KMS-11 (cell line): ENCODE measurements around the gene ELAVL1.

Source experiments
- H2AFZ ChIP-seq: fragments of 200-600 bp; sonication (generic); 2 replicates; pipeline ENCODE4 v1.6.1; 2016; ENCODE audit warnings: antibody characterized with exemption, mixed run types, low read depth
- H3K27ac ChIP-seq: fragments of 200-600 bp; sonication (generic); 2 replicates; pipeline ENCODE4 v1.6.1; 2016; ENCODE audit warnings: mild to moderate bottlenecking, mixed run types
- H3K27me3 ChIP-seq: fragments of 200-600 bp; sonication (generic); 2 replicates; pipeline ENCODE4 v1.6.1; 2017; ENCODE audit warnings: mild to moderate bottlenecking, low read depth, mixed run types, moderate library complexity; ENCODE audit not compliant: insufficient read depth
- H3K36me3 ChIP-seq: fragments of 200-600 bp; sonication (generic); 2 replicates; pipeline ENCODE4 v1.6.1; 2017; ENCODE audit warnings: mild to moderate bottlenecking, mixed run types; ENCODE audit not compliant: insufficient read depth
- H3K4me1 ChIP-seq: fragments of 200-600 bp; sonication (generic); 2 replicates; pipeline ENCODE4 v1.6.1; 2016; ENCODE audit warnings: mild to moderate bottlenecking, low read depth, mixed run types; ENCODE audit not compliant: poor library complexity, severe bottlenecking
- H3K4me2 ChIP-seq: fragments of 200-600 bp; sonication (generic); 2 replicates; pipeline ENCODE4 v1.7.0; 2016; ENCODE audit warnings: mild to moderate bottlenecking, mixed run types
- H3K4me3 ChIP-seq: fragments of 200-600 bp; sonication (generic); IDR thresholded peaks from 2 replicates; pipeline ENCODE4 v1.6.1; 2017; ENCODE audit warnings: low read depth, low read length, mixed read lengths; ENCODE audit not compliant: insufficient read depth
- H3K79me2 ChIP-seq: fragments of 200-600 bp; sonication (generic); 2 replicates; pipeline ENCODE4 v1.6.1; 2016; ENCODE audit warnings: low read depth, mixed run types; ENCODE audit not compliant: insufficient read depth
- H3K9ac ChIP-seq: fragments of 200-600 bp; sonication (generic); 2 replicates; pipeline ENCODE4 v1.6.1; 2016; ENCODE audit warnings: mild to moderate bottlenecking, mixed run types
- H4K20me1 ChIP-seq: fragments of 200-600 bp; sonication (generic); 2 replicates; pipeline ENCODE4 v1.6.1; 2016; ENCODE audit warnings: mild to moderate bottlenecking, mixed run types; ENCODE audit not compliant: insufficient read depth
- CTCF ChIP-seq: fragments of 200-600 bp; sonication (generic); conservative IDR thresholded peaks from 2 replicates; pipeline ENCODE4 v1.6.1; 2017; ENCODE audit warnings: low read depth, mild to moderate bottlenecking, antibody characterized with exemption, low read length, moderate library complexity, mixed read lengths

ELAVL1 gene

GRCh38 chr19:8017808-8018207 lies 12.4 kb upstream of the ELAVL1 start:
- no peaks in the 10 kb centered on the region for H3K4me1 ChIP-seq
- H3K4me3 ChIP-seq: no peak overlapping the region
- H3K9ac ChIP-seq: no peak overlapping the region
- H3K27ac ChIP-seq: no peak overlapping the region
- no peaks in the 10 kb centered on the region for H3K36me3 ChIP-seq
- H2AFZ ChIP-seq: no peak overlapping the region
- no peaks in the 10 kb centered on the region for H3K79me2 ChIP-seq
- H3K4me2 ChIP-seq: no peak overlapping the region
- no peaks in the 10 kb centered on the region for H4K20me1 ChIP-seq
- no peak for TF ChIP-seq CTCF
- no peaks in the 10 kb centered on the region for H3K27me3 ChIP-seq

GRCh38 chr19:8004723-8005513 lies 523 bp downstream of the ELAVL1 start:
- no peak for TF ChIP-seq CTCF
- H3K4me1 ChIP-seq: peaks cover 13% of the 10 kb centered on the region

GRCh38 chr19:8004001-8004400 lies 1.4 kb downstream of the ELAVL1 start:
- no peak overlapping the region for H2AFZ ChIP-seq
- H3K79me2 ChIP-seq: peaks cover 60% of the 10 kb centered on the region
- H3K27ac ChIP-seq: no peak overlapping the region
- peaks cover 13% of the 10 kb centered on the region for H3K4me1 ChIP-seq
- H4K20me1 ChIP-seq: peaks cover 38% of the 10 kb centered on the region
- H3K36me3 ChIP-seq: no peaks in the 10 kb centered on the region
- no peak for TF ChIP-seq CTCF
- H3K27me3 ChIP-seq: no peaks in the 10 kb centered on the region
- H3K9ac ChIP-seq: peak overlapping the region; percentile 63; the same call in 1 of the 2 replicates
- H3K4me3 ChIP-seq: no peak overlapping the region
- H3K4me2 ChIP-seq: peak overlapping the region; percentile 72

More at GRCh38 chr19:8004723-8005513, 523 bp downstream of the ELAVL1 start:
- Histone ChIP-seq H2AFZ (no peak overlapping the region), H3K27ac (no peak overlapping the region; the same call in 1 of the 2 replicates), H3K79me2 (peaks cover 51% of the 10 kb centered on the region), H3K27me3 (no peaks in the 10 kb centered on the region), H3K9ac (peak overlapping the region; percentile 63; the same call in 1 of the 2 replicates), H3K36me3 (no peaks in the 10 kb centered on the region), H3K4me2 (peak overlapping the region; percentile 72), H3K4me3 (no peak overlapping the region), H4K20me1 (peaks cover 34% of the 10 kb centered on the region)

GRCh38 chr19:8001995-8002849 lies 3.2 kb downstream of the ELAVL1 start:
- Histone ChIP-seq H3K4me2 (no peak overlapping the region; the same call in 1 of the 2 replicates), H3K4me1 (peaks cover 13% of the 10 kb centered on the region), H3K36me3 (no peaks in the 10 kb centered on the region), H3K9ac (no peak overlapping the region), H3K79me2 (peaks cover 78% of the 10 kb centered on the region), H3K27me3 (no peaks in the 10 kb centered on the region), H3K27ac (no peak overlapping the region), H2AFZ (no peak overlapping the region), H4K20me1 (peaks cover 54% of the 10 kb centered on the region), H3K4me3 (no peak overlapping the region)
- TF ChIP-seq CTCF: peak; percentile 88
